Choroid plexus epithelial cell (primary cell): ENCODE data around the gene NDUFC1.
"Not testable (repeated sequence)": the region's sequence is repeated elsewhere in the genome, so short reads cannot be mapped to it uniquely, and the experiment has no call there.

Experiments used
- DNase-seq: peaks from one replicate; pipeline ENCODE4 v3.0.0-alpha.2; 2010; ENCODE audit warnings: low read depth
- H3K4me3 ChIP-seq: 2 replicates; pipeline ENCODE4 v1.5.1; 2011; ENCODE audit warnings: low read depth, mild to moderate bottlenecking, control low read depth, low read length, moderate library complexity
- CTCF ChIP-seq: conservative IDR thresholded peaks from 2 replicates; pipeline ENCODE4 v1.5.1; 2011; ENCODE audit warnings: low read depth, mild to moderate bottlenecking, control low read depth, inconsistent platforms, low read length, moderate library complexity

Gene NDUFC1

GRCh38 chr4:139301821-139302611 lies at the start of gene NDUFC1:
TSS of gene NDUFC1 (minus strand) at chr4:139302477. CDS start at chr4:139295798, 6,679 bp downstream.
- peak; percentile 61 for DNase-seq
- TF ChIP-seq CTCF: peak; percentile 18
- H3K4me3 ChIP-seq: peak within 1 kb of the TSS; percentile 98

- no peak for DNase-seq
- H3K4me3 ChIP-seq: no peak overlapping the region
- no peak for TF ChIP-seq CTCF
Measured at GRCh38 chr4:139337612-139338011, 35.3 kb upstream of the NDUFC1 start.

- no peak overlapping the region for H3K4me3 ChIP-seq
- DNase-seq: no peak
- TF ChIP-seq CTCF: no peak
Measured at GRCh38 chr4:139333046-139333445, 30.8 kb upstream of the NDUFC1 start.

- H3K4me3 ChIP-seq: no peak overlapping the region
- no peak for TF ChIP-seq CTCF
- no peak for DNase-seq
Measured at GRCh38 chr4:139331185-139331584, 28.9 kb upstream of the NDUFC1 start.

GRCh38 chr4:139330283-139330682 lies 28.0 kb upstream of the NDUFC1 start:
- H3K4me3 ChIP-seq: no peak overlapping the region
- no peak for TF ChIP-seq CTCF
- no peak for DNase-seq

GRCh38 chr4:139329665-139330200 lies 27.5 kb upstream of the NDUFC1 start:
- no peak overlapping the region for H3K4me3 ChIP-seq
- no peak for TF ChIP-seq CTCF
- no peak for DNase-seq

GRCh38 chr4:139324620-139325019 lies 22.3 kb upstream of the NDUFC1 start:
- H3K4me3 ChIP-seq: no peak overlapping the region
- TF ChIP-seq CTCF: no peak
- no peak for DNase-seq

- DNase-seq, H3K4me3 ChIP-seq: not testable (repeated sequence)
Measured at GRCh38 chr4:139322541-139322940, 20.3 kb upstream of the NDUFC1 start.

- DNase-seq, H3K4me3 ChIP-seq: not testable (repeated sequence)
Measured at GRCh38 chr4:139322070-139322469, 19.8 kb upstream of the NDUFC1 start.
